GM13977 (cell line): ENCODE data around the gene INSYN1.

Source experiments
- DNase-seq: peaks from one replicate; pipeline ENCODE4 v3.0.0; 2012; ENCODE audit warnings: low spot score
- in situ Hi-C: fragments of 300-500 bp; cut with MboI; formaldehyde crosslinking; loops from one replicate; pipeline ENCODE4 v1.12.0; 2022; ENCODE audit warnings: low sequenced_read_pairs, low pct_unique_long_range_greater_than_20kb, mixed read lengths, inconsistent platforms; ENCODE audit not compliant: unreplicated experiment
- TF ChIP-seq, protein P1 (sequence below): IDR thresholded peaks from 2 replicates; pipeline ENCODE4 v1.5.1; 2012; ENCODE audit warnings: mild to moderate bottlenecking, control low read depth; ENCODE audit not compliant: insufficient read depth; ENCODE audit errors: extremely low read depth, missing control alignments

Gene INSYN1

DNA sequence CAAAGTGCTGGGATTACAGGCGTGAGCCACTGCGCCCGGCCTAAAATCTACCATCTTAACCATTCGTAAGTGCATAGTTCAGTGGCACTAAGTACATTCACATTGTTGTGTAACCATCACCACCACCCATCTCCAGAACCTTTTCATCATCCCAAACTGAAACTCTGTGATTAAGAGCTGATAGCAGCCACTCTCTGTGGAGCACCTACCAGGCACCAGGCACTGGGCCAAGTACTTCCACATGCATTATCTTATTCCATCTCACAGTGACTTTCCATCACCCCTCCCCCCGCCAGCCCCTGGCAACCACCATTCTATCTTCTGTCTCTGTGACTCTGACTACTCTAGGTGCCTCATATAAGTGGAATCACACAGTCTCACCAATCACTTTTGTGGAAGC is 2.3 kb upstream of the INSYN1 start:
- TF ChIP-seq, protein P1, sequence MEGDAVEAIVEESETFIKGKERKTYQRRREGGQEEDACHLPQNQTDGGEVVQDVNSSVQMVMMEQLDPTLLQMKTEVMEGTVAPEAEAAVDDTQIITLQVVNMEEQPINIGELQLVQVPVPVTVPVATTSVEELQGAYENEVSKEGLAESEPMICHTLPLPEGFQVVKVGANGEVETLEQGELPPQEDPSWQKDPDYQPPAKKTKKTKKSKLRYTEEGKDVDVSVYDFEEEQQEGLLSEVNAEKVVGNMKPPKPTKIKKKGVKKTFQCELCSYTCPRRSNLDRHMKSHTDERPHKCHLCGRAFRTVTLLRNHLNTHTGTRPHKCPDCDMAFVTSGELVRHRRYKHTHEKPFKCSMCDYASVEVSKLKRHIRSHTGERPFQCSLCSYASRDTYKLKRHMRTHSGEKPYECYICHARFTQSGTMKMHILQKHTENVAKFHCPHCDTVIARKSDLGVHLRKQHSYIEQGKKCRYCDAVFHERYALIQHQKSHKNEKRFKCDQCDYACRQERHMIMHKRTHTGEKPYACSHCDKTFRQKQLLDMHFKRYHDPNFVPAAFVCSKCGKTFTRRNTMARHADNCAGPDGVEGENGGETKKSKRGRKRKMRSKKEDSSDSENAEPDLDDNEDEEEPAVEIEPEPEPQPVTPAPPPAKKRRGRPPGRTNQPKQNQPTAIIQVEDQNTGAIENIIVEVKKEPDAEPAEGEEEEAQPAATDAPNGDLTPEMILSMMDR: no peak

DNA sequence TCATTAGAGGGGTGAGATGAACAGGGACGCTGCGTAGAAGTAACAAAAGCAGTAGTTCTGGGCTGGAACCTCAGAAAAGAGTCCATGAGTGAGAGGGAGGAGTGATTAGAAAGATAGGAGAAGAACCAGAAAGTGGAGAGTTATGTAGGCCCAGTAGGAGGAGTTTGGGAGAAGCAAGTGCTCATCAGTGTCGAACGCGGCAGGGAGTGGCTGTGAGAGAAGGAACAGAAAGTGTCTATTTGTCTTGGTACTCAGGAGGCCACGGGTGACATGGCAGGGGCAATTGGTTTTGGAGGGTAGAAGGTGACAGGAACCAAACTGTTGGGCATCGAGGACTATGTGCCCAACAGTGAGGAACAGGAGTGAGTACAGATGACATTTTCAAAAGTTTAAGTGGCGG is 1.3 kb upstream of the INSYN1 start:
- in situ Hi-C loops: no loop called here
- no peak for DNase-seq
- TF ChIP-seq, protein P1: no peak

More for the DNA sequence above, 2.3 kb upstream of the INSYN1 start:
- DNase-seq: no peak
- in situ Hi-C loops: no loop called here

DNA sequence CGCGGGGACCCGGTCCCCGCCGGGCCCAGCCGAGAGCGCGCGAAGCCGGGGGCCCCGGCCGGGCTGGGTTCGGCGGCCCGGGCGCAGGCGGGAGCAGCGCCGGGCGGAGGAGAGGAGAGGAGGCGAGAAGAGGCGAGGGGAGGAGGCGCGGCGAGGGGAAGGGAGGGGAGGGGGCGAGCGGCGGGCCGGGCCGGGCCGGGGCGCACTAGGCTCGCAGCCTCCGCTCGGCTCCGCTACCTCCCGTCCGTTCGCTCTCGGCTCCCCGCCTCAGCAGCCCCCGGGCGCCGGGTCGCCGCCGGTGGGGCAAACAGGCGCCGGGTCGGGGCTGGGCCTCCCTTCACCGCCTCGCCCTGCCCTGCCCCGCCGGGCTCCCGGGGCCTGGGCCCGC is 351 bp downstream of the INSYN1 start:
- DNase-seq: no peak
- in situ Hi-C loops: no loop called here
- TF ChIP-seq, protein P1: no peak

DNA sequence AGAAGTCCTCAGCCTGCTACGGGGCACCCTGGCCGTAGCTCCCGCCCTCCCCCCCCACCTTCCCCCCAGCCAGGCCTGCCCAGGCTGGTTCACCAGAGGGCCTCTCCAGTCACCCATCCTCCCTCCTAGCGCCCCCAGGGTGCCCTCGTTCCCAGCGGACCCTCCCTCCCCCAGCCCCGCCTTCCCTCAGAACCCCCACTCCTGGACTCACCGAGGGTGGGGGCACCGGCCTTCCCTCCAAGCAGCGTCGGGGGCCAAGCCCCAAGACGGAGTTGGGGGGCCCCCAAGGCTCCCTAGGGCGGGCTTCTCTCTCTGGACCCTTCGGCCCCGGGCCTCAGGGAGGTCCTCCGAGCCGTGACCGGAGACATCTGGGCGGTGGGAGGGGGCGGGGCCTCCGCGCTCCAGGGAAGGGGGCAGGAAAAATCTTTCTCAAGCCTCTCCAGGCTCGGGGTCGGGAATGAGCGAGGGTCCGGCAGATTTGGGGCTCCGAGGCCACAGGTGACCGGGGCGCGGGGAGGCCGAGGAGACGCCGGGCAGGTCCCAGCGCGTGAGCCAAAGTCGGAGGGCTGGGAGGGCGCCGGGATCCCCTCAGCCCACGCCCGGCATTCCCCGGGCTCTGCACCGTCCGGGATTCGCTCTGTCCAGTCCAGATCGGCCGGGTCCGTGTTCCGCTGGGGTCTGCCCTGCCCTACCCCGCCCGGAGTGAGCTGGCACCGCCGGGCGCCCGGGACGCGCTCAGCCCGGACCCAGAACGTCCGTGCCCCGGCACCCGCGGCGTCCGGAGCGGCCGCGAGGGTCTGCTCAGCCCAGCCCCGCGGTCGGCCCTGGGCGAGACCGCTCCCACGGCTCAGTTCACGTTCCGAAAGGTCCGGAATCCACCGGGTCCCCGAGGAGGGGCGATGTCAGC is 999 bp downstream of the INSYN1 start:
- TF ChIP-seq, protein P1: no peak
- no peak for DNase-seq
- in situ Hi-C loops: no loop called here

DNA sequence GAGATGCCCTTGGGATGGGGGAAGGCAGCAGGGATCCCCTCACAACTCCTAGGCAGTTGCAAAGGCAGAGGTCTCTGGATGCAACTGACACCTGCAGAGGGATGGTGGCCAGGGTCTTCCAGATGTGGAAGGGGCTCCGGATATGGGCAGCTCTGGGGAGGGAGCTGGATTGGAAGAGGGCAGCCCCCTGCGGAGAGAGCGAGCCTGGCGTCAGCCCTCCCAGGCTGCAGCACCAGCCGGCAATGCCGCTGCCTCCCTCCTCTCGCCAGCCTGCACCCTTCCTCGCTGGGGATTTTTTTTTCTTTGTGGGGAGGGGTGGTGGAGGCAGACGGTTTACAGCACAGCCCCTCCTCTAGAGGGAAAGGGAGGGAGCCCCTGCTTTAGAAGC is 1.6 kb downstream of the INSYN1 start:
- in situ Hi-C loops: no loop called here
- TF ChIP-seq, protein P1: no peak
- DNase-seq: no peak

DNA sequence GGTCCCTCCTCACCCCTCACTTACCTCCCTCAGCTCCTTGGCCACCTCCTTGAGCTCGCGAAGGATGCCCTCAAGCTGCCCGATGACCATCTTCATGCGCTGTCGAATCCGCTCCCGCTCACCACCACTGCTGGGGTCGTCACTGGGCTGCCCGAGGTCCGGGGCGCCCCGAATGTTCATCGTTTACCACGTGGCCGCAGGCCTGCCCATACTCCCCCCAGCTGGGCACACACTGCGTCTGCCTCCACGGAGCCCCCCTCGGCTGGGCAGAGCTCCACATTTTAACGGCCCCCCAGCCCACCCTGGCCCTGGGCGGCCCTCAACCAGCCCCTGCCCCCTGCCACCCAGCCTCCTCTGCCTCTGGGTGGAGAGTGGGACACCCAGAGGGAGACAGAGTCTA is 2.2 kb downstream of the INSYN1 start:
- TF ChIP-seq, protein P1: no peak
- DNase-seq: no peak
- in situ Hi-C loops: no loop called here

DNA sequence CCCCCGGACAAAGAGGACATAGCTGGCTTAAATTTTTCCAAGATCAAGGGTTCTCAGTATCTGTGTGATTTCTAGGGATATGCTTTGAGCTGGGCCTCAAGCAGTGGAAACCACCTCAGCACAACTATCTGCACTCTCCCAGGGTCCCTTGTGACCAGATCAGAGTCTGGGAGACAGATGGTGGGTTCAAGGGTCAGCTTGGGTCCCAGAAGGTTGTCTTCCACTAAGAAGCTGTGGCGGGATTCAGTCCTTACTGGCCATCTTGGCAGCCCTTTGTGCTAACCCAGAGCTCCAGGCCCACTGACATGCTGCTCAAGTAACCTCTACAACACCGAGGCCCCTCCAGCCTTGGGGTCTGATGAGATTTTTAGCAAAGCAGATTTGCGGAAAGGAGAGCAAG is 2.7 kb downstream of the INSYN1 start:
- TF ChIP-seq, protein P1: no peak
- DNase-seq: no peak
- in situ Hi-C loops: no loop called here
